Mesothelial cell of epicardium (in vitro differentiated cells): Measurements from ENCODE around the gene MTA1. TPM values are rescaled to one million over a fixed set of nuclear protein-coding genes. Genes with fewer than 3 reads are reported as not detected.
A peak's percentile ranks its signal among the peaks of the same experiment; 100 is the strongest.

Experiments used
- DNase-seq, 2 experiments: peaks; one replicate each; pipeline ENCODE4 v3.0.0; 2021; ENCODE audit warnings: low spot score in 2 of 2; ENCODE audit not compliant: unreplicated experiment in 2 of 2
- H3K27ac Mint-ChIP-seq: 2 replicates; pipeline ENCODE4 v1.8.0; 2021; ENCODE audit warnings: mixed read lengths
- H3K27me3 Mint-ChIP-seq: 2 replicates; pipeline ENCODE4 v1.8.0; 2021; ENCODE audit warnings: low read depth, mixed read lengths
- H3K36me3 Mint-ChIP-seq: 2 replicates; pipeline ENCODE4 v1.8.0; 2021; ENCODE audit warnings: mixed read lengths
- H3K4me1 Mint-ChIP-seq: 2 replicates; pipeline ENCODE4 v1.8.0; 2021; ENCODE audit warnings: mixed read lengths
- H3K4me3 Mint-ChIP-seq: 2 replicates; pipeline ENCODE4 v1.8.0; 2021; ENCODE audit warnings: mild to moderate bottlenecking, moderate library complexity, mixed read lengths
- H3K9me3 Mint-ChIP-seq: 2 replicates; pipeline ENCODE4 v1.8.0; 2021; ENCODE audit warnings: mixed read lengths
- total RNA-seq: library from RNA; stranded (reverse); gene quantifications from 3 replicates; pipeline ENCODE4 v1.2.1, GENCODE V29; 2021
- TF ChIP-seq, protein P1 (sequence below): fragments of 200-600 bp; sonication (generic); IDR thresholded peaks from one replicate; pipeline ENCODE4 v1.5.0; 2021; ENCODE audit warnings: antibody characterized with exemption; ENCODE audit not compliant: unreplicated experiment

MTA1 gene
- total RNA-seq, 1 donor from 2014 or later: 259 TPM

- Mint-ChIP-seq H3K36me3 (peaks cover 6% of the 10 kb centered on the region), H3K9me3 (no peaks in the 10 kb centered on the region), H3K27me3 (no peaks in the 10 kb centered on the region), H3K4me1 (no peaks in the 10 kb centered on the region), H3K27ac (no peak overlapping the region), H3K4me3 (no peak overlapping the region)
- TF ChIP-seq, protein P1, sequence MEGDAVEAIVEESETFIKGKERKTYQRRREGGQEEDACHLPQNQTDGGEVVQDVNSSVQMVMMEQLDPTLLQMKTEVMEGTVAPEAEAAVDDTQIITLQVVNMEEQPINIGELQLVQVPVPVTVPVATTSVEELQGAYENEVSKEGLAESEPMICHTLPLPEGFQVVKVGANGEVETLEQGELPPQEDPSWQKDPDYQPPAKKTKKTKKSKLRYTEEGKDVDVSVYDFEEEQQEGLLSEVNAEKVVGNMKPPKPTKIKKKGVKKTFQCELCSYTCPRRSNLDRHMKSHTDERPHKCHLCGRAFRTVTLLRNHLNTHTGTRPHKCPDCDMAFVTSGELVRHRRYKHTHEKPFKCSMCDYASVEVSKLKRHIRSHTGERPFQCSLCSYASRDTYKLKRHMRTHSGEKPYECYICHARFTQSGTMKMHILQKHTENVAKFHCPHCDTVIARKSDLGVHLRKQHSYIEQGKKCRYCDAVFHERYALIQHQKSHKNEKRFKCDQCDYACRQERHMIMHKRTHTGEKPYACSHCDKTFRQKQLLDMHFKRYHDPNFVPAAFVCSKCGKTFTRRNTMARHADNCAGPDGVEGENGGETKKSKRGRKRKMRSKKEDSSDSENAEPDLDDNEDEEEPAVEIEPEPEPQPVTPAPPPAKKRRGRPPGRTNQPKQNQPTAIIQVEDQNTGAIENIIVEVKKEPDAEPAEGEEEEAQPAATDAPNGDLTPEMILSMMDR: no peak
- no peak for DNase-seq
These were observed 37.1 kb upstream of the MTA1 start for GRCh38 chr14:105382343-105383082.

- Mint-ChIP-seq H3K27me3 (no peaks in the 10 kb centered on the region), H3K4me3 (no peak overlapping the region), H3K36me3 (peaks cover 6% of the 10 kb centered on the region), H3K9me3 (no peaks in the 10 kb centered on the region), H3K4me1 (no peaks in the 10 kb centered on the region), H3K27ac (no peak overlapping the region)
- TF ChIP-seq, protein P1: no peak
- DNase-seq: peak in 1 of 2 experiments; percentile 12
These were observed 36.4 kb upstream of the MTA1 start for GRCh38 chr14:105383083-105383730.

DNA sequence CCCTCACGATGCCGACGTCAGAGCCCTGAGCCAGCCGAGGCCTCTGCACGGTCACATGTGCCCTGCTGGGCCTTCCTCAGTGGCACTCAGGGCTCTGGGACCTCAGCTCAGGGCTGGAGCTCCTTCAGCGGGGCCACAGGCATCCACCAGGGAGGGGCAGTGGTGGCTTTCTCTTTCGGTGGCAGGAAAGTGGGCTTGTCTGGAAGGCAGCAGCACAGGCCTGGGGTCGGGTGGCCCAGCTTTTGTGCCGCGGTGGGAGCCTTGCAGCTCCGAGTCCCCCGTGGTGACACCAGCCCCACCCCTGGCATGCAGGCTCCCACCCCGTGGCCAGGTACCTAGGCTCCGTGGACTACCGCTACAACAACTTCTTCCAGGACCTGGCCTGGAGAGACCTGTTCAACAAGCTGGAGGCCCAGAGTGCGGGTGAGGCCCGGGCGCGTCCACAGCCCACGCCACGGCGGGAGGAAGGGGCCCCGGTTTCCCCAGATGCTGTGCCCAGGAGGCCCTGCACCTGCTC is 35.5 kb upstream of the MTA1 start:
- peak in 1 of 2 experiments; percentile 18 for DNase-seq

DNA sequence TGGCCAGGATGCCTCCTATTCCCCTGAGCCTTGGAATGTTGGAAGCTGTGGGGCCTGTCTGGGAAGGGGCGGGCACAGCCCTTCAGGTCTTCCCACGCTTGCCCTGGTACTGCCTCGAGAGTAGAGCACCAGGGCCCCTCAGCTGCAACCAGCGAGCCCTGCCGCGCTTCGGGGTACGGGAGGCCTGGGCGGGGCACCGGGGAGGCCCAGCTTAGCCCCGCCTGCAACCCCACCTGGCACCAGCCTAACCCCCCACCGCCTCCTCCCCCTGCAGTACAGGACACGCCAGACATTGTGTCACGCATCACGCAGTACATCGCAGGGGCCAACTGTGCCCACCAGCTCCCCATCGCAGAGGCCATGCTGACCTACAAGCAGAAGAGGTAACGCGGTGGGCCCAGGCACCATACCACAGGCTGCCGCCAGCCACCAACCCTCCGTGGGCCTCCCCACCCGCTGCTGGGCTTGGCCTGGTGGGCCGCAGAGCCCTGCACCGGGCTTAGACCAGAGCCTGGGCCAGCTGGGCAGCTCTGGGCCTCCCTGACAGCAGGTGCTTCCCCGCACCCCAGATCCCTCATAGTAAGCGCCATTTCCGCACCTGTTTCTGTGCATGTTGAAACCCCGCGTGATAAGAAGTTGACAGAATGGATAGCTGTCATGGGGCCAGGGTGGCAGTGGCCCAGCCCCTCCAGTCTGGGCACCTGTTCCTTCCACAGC is 34.9 kb upstream of the MTA1 start:
- peaks cover 6% of the 10 kb centered on the region for H3K36me3 Mint-ChIP-seq
- H3K9me3 Mint-ChIP-seq: no peaks in the 10 kb centered on the region
- no peak for DNase-seq
- no peak overlapping the region for H3K27ac Mint-ChIP-seq
- H3K4me1 Mint-ChIP-seq: no peaks in the 10 kb centered on the region
- TF ChIP-seq, protein P1: no peak
- no peaks in the 10 kb centered on the region for H3K27me3 Mint-ChIP-seq
- H3K4me3 Mint-ChIP-seq: no peak overlapping the region

More for the DNA sequence above, 35.5 kb upstream of the MTA1 start:
- Mint-ChIP-seq H3K27ac (no peak overlapping the region), H3K27me3 (no peaks in the 10 kb centered on the region), H3K4me3 (no peak overlapping the region), H3K9me3 (no peaks in the 10 kb centered on the region), H3K4me1 (no peaks in the 10 kb centered on the region), H3K36me3 (peaks cover 6% of the 10 kb centered on the region)
- TF ChIP-seq, protein P1: no peak

DNA sequence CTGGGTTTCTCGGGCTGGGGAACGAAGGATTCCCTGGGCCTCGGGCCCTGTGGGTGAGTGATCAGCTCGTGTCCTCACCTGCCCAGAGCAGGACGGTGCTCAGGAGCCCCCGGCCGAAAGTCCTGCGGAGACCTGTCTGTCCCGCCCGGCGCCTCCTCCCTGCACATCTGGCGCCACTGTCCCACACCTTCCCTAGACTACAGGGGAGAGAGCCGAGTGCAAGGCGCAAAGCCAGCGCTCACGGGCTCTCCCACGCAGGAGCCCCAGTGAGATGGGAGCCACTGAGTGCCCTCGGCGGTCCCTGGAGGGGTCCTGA is 34.3 kb upstream of the MTA1 start:
- no peaks in the 10 kb centered on the region for H3K9me3 Mint-ChIP-seq
- peaks cover 6% of the 10 kb centered on the region for H3K36me3 Mint-ChIP-seq
- no peak for DNase-seq
- TF ChIP-seq, protein P1: no peak
- H3K27me3 Mint-ChIP-seq: no peaks in the 10 kb centered on the region
- H3K4me3 Mint-ChIP-seq: no peak overlapping the region
- no peaks in the 10 kb centered on the region for H3K4me1 Mint-ChIP-seq
- H3K27ac Mint-ChIP-seq: no peak overlapping the region
